Gastroesophageal sphincter (tissue), 4 donors: ENCODE results near the gene TANK. TPM values are rescaled to one million over a fixed set of nuclear protein-coding genes. Genes with fewer than 3 reads are reported as not detected.
"Not testable (repeated sequence)": the region's sequence is repeated elsewhere in the genome, so short reads cannot be mapped to it uniquely, and the experiment has no call there.

Experiments
- ATAC-seq: fragments of 150-250 bp; one replicate; pipeline ENCODE4 v1.9.1; 2016; ENCODE audit warnings: mild to moderate bottlenecking, moderate library complexity
- H3K27ac ChIP-seq, 4 donors: fragments of 200-600 bp; sonication (generic) in 3 of 4; 1 replicate in 3 of 4; 2 replicates in 1 of 4; pipeline ENCODE4 v1.5.1; 2016 to 2019
- H3K27me3 ChIP-seq: fragments of 200-600 bp; sonication (generic); one replicate; pipeline ENCODE4 v1.5.1; 2019
- H3K36me3 ChIP-seq, 2 donors: fragments of 200-600 bp; sonication (generic); one replicate each; pipeline ENCODE4 v1.5.1; 2019; ENCODE audit warnings: control low read depth in 1 of 2
- H3K4me1 ChIP-seq, 3 donors: fragments of 200-600 bp; sonication (generic); 1 replicate in 2 of 3; 2 replicates in 1 of 3; pipeline ENCODE4 v1.5.1; 2016 to 2019; ENCODE audit warnings: control low read depth in 2 of 3
- H3K4me3 ChIP-seq, 2 donors: fragments of 200-600 bp; sonication (generic); one replicate each; pipeline ENCODE4 v1.5.1; 2019; ENCODE audit warnings: mild to moderate bottlenecking in 1 of 2, moderate library complexity in 1 of 2
- H3K9me3 ChIP-seq, 3 donors: fragments of 200-600 bp; sonication (generic); one replicate each; pipeline ENCODE4 v1.5.1; 2017 to 2019; ENCODE audit warnings: control low read depth in 2 of 3
- CTCF ChIP-seq, 4 experiments: fragments of 200-600 bp in 2 of 4; fragments of 450-650 bp in 2 of 4; sonication (generic) in 1 of 4; IDR thresholded peaks; one replicate each; pipeline ENCODE4 v1.5.1; 2017 to 2019; ENCODE audit warnings: antibody characterized with exemption in 4 of 4, mild to moderate bottlenecking in 2 of 4, moderate library complexity in 2 of 4
- EP300 ChIP-seq: sonication (generic); formaldehyde crosslinking; IDR thresholded peaks from one replicate; pipeline ENCODE4 v1.6.1; 2017; ENCODE audit warnings: antibody characterized with exemption, mild to moderate bottlenecking
- POLR2A ChIP-seq, 2 donors: fragments of 450-650 bp; IDR thresholded peaks; one replicate each; pipeline ENCODE4 v1.6.1; 2017; ENCODE audit warnings: antibody characterized with exemption in 2 of 2, mild to moderate bottlenecking in 2 of 2, moderate library complexity in 1 of 2
- POLR2AphosphoS5 ChIP-seq: sonication (generic); formaldehyde crosslinking; IDR thresholded peaks from one replicate; pipeline ENCODE4 v1.6.1; 2017; ENCODE audit warnings: antibody characterized with exemption
- WGBS, 2 donors: methylation state at CpG; one replicate each; pipeline ENCODE4 v1.1.5; 2018; ENCODE audit warnings: low coverage in 1 of 2; 5-methylcytosine and 5-hydroxymethylcytosine counted together
- total RNA-seq, 4 donors: library from RNA; depleted of rRNA; stranded (reverse); fragments of >200 nt; gene quantifications; one replicate each; pipeline ENCODE4 v1.1.0, GENCODE V29; 2016

The TANK gene
- total RNA-seq, 4 donors from 2014 or later: 48.3 to 88.2 (median 75.6) TPM

GRCh38 chr2:161269111-161269510 lies 108.9 kb downstream of the TANK start:
- WGBS, 2 donors: 84 to 92% methylated on average over 3 of the region's 3 CpGs
- Histone ChIP-seq H3K36me3 (no peaks in the 10 kb centered on the region), H3K27me3 (no peaks in the 10 kb centered on the region), H3K4me1 (no peaks in the 10 kb centered on the region), H3K4me3 (no peak overlapping the region), H3K27ac (no peak overlapping the region), H3K9me3 (no peaks in the 10 kb centered on the region)
- TF ChIP-seq CTCF (IDR thresholded peaks at IDR 0.05) (no peak), EP300 (no peak), POLR2A (IDR thresholded peaks at IDR 0.05) (no peak), POLR2AphosphoS5 (no peak)
- ATAC-seq: no peak

GRCh38 chr2:161273038-161273760 lies 113.0 kb downstream of the TANK start:
- no peak overlapping the region for H3K4me3 ChIP-seq
- no peaks in the 10 kb centered on the region for H3K4me1 ChIP-seq
- no peaks in the 10 kb centered on the region for H3K9me3 ChIP-seq
- no peak overlapping the region for H3K27ac ChIP-seq
- H3K36me3 ChIP-seq: no peaks in the 10 kb centered on the region
- 48 to 54% methylated on average over 4 to 5 of the region's 5 CpGs for WGBS, 2 donors
- ATAC-seq: no peak
- no peaks in the 10 kb centered on the region for H3K27me3 ChIP-seq
- no peak for TF ChIP-seq POLR2AphosphoS5
- TF ChIP-seq CTCF (IDR thresholded peaks at IDR 0.05): peak; percentile 32 to 68 (median 54)

- not testable (repeated sequence) for ATAC-seq, H3K9me3 ChIP-seq, H3K4me1 ChIP-seq, H3K36me3 ChIP-seq, H3K27ac ChIP-seq, H3K4me3 ChIP-seq
- WGBS, 2 donors: 58 to 64% methylated on average over 11 of the region's 11 CpGs
- peaks cover 11% of the 10 kb centered on the region for H3K27me3 ChIP-seq
Observed at GRCh38 chr2:161278564-161279229, 118.5 kb downstream of the TANK start.

- not testable (repeated sequence) for H3K36me3 ChIP-seq, H3K9me3 ChIP-seq, ATAC-seq, H3K27ac ChIP-seq, H3K4me3 ChIP-seq, H3K4me1 ChIP-seq
- peaks cover 11% of the 10 kb centered on the region for H3K27me3 ChIP-seq
- 63 to 74% methylated on average over 5 of the region's 5 CpGs for WGBS, 2 donors
Observed at GRCh38 chr2:161279230-161279815, 119.1 kb downstream of the TANK start.

GRCh38 chr2:161280906-161281323 lies 120.7 kb downstream of the TANK start:
- WGBS, 2 donors: 55 to 96% methylated on average over 3 to 11 of the region's 18 CpGs
- not testable (repeated sequence) for H3K36me3 ChIP-seq, ATAC-seq

GRCh38 chr2:161281615-161282310 lies 121.5 kb downstream of the TANK start:
- not testable (repeated sequence) for H3K27ac ChIP-seq, H3K4me1 ChIP-seq, H3K9me3 ChIP-seq, H3K36me3 ChIP-seq, ATAC-seq, H3K4me3 ChIP-seq
- H3K27me3 ChIP-seq: peaks cover 20% of the 10 kb centered on the region
- 85 to 89% methylated on average over 4 to 11 of the region's 11 CpGs for WGBS, 2 donors

More at GRCh38 chr2:161280906-161281323, 120.7 kb downstream of the TANK start:
- not testable (repeated sequence) for H3K27ac ChIP-seq, H3K9me3 ChIP-seq, H3K4me3 ChIP-seq, H3K4me1 ChIP-seq
- H3K27me3 ChIP-seq: peaks cover 17% of the 10 kb centered on the region

- H3K4me1 ChIP-seq, H3K36me3 ChIP-seq, H3K9me3 ChIP-seq, H3K27ac ChIP-seq, ATAC-seq, H3K4me3 ChIP-seq: not testable (repeated sequence)
- WGBS, 2 donors: 68 to 80% methylated on average over 1 to 4 of the region's 9 CpGs
- H3K27me3 ChIP-seq: peaks cover 20% of the 10 kb centered on the region
Observed at GRCh38 chr2:161282311-161282644, 122.0 kb downstream of the TANK start.
